Measurements from ENCODE around the gene TMEM80. TPM values are rescaled to one million over a fixed set of nuclear protein-coding genes. Genes with fewer than 3 reads are reported as not detected.
"Not testable (repeated sequence)": the region's sequence is repeated elsewhere in the genome, so short reads cannot be mapped to it uniquely, and the experiment has no call there.

The TMEM80 gene
- total RNA-seq, 1 experiment from 2014 or later, result 76.8 TPM

DNA sequence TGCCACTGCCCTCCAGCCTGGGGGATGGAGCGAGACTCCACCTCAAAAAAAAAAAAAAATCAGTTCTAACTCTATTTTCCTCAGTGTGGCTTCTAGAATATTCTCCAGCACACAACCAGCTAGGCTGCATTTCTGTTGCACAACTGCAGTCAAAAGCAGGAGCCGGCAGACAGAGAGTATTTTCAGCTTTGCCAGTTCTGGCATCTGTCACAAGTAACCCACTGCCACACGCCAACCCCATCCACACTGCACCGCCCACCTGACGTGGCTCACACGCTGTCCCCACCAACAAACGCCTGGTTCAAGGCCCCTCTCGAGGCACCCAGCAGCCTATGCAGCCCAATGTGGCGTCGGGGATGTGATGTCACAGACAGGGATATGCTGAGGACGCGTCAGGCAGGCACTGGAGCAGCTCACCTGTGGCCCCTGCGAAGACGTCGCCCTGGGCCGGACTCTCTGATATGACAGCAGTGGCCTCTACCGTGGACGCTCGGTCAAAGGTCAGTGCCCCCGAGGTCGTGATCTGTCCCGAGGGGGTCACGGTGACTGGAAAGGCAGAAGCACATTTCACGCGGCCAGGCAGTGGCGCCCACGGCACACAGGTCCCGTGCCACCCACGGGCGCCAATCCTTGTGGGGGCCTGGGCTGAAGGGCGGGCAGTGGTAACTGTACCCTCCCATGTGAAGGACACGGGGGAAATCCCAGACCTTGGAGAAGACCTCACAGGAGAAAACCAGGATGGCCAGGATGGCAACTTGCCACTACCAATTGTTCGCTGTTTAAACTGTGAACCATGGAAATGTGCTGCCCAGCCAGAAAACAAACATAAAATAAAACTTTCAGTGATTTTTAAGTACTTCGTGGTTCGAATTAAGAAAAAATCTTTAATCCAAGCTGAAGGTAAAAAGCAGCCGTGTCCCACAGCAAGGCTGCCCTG is 16.1 kb upstream of the TMEM80 start:
- DNase-seq (ENCODE audit: low spot score), result no peak

DNA sequence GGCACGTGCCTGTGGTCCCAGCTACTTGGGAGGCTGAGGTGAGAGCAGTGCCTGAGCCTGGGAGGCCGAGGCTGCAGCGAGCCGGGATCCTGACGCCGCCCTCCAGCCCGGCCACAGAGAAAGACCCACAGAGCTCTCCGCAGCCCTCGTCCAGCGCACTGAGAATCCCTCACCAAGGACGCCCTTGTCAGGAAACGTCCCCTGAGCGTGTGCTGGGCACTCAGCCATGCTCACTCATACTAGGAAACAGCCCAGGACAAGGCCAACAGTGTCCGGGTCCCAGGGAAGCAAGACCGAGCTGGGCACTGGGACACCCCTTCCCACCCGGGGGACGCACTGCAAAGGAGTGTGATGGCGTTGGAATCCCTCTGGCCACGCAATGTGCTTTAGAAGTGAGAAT is 15.1 kb upstream of the TMEM80 start:
- DNase-seq (ENCODE audit: low spot score), result no peak

DNA sequence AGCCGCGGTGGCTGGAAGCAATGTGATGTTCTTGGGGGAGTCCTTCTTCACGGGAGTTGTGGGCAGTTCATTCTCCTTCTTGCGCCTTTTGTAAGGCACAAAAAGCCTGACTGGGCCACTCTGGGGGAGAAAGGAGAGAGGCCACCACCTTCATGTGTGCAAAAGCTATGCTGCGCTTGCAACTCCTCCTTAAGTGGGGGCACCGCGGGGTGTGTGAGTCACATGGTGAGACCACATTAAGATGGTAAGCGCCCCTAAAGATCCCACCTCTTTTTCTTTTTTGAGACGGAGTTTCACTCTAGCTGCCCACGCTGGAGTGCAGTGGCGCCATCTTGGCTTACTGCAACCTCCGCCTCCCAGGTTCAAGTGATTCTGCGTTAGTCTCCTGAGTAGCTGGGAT is 14.6 kb upstream of the TMEM80 start:
- DNase-seq (ENCODE audit: low spot score), result no peak

DNA sequence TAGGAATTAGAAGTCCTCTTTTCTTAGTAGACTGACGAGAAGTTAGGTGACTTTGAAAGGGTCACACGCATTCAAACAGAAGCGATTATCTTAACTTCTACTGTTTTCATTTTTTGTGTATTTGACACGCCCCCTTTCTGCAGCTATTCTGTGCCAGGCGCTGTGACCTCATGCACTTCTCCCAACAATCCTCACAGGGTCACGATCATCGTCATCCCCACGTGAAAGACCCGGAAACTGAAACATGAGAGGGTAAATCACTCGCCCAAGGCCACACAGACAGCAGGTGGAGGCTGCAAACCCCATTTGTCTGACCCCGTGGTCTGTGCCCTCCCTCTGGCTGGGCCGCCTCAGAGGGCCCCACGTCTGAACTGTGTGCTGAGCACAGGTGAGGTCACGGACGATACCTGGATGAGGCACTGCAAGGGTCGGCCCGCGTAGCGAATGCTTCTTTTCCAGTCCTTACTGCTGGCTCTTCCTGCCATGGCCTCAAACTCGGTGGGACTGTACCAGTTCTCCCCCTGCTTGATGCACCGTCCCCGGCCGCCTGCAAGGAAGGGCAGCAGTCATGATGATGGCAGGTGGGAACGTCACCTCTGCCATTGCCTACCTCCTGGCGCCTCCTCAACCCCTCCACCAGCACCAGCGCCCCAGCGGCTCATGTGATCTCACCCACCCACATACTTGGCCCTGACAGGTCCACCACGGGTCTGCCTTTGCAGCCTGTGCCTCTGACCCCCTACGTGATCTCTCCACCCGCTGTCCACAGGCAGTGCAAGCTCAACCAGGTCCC is 9.0 kb upstream of the TMEM80 start:
- no peak for DNase-seq (ENCODE audit: low spot score)

DNA sequence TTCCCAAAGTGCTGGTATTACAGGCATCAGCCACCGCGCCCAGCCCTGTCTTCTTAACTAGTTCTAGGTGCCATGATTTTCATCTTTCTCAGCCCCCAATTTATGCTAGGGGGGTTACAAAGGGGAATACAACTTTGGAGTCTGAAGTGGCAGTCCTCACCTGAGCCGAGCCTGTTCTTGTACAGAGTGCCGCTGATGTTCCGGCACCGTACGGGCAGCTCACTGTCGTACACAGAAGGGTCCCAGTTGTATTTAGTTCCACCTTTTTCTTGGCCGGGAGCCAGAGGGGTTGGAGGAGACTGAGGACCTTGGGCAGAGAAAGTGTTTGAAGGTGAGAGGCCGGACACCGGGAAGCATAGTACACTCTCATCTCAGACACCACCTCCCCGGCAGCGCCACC is 7.9 kb upstream of the TMEM80 start:
- DNase-seq (ENCODE audit: low spot score), result no peak

DNA sequence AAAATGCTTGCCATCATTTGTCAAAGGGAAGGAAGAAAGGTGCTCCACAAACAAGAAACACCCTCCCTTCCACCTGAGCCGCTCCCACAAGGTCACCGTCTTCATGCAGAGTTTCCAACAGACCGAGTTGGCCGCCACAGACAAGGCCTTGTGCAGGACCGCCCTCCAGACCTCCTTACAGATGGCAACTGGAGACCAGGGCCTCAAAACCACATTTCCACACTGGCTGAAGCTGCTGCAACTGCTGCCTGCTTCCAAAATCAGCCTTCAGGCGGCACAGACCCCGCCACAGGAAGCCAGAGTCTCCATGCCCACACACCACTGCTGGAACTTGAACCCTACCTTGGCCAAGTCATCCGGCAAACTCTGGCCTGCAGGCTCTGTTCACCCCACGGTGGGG is 6.9 kb upstream of the TMEM80 start:
- no peak for DNase-seq (ENCODE audit: low spot score)

DNA sequence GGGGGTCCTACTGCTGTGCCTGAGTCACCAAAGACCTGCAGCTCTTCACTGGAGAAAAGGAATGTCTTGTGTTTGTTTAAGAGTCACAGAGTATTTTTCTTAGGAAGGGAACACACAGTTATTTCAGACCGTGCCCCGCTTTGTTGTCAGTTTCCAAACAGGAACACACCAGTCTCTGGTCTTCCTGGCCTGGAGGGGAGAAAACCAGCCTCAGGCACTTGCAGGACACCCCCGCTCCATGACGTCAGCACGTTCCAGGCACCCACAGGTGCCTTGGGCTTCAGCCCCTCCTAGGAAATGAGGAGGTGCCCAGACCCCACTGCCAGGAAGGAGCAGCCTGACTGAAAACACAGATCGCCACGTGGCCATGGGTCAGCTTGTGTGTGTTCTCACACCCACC is 6.0 kb upstream of the TMEM80 start:
- no peak for DNase-seq (ENCODE audit: low spot score)

DNA sequence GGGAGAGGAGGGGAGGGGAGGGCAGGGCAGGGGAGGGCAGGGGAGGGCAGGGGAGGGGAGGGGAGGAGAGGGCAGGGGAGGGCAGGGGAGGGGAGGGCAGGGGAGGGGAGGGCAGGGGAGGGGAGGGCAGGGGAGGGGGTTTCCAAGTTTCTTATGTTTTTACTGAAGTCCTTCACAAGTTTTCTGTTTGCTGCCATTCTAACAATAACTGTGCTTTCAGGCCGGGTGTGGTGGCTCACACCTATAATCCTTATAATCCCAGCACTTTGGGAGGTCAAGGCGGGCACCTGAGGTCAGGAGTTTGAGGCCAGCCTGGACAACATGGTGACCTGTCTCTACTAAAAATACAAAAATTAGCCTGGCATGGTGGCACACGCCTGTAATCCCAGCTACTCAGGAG is 5.4 kb upstream of the TMEM80 start:
- not testable (repeated sequence) for DNase-seq (ENCODE audit: low spot score)

DNA sequence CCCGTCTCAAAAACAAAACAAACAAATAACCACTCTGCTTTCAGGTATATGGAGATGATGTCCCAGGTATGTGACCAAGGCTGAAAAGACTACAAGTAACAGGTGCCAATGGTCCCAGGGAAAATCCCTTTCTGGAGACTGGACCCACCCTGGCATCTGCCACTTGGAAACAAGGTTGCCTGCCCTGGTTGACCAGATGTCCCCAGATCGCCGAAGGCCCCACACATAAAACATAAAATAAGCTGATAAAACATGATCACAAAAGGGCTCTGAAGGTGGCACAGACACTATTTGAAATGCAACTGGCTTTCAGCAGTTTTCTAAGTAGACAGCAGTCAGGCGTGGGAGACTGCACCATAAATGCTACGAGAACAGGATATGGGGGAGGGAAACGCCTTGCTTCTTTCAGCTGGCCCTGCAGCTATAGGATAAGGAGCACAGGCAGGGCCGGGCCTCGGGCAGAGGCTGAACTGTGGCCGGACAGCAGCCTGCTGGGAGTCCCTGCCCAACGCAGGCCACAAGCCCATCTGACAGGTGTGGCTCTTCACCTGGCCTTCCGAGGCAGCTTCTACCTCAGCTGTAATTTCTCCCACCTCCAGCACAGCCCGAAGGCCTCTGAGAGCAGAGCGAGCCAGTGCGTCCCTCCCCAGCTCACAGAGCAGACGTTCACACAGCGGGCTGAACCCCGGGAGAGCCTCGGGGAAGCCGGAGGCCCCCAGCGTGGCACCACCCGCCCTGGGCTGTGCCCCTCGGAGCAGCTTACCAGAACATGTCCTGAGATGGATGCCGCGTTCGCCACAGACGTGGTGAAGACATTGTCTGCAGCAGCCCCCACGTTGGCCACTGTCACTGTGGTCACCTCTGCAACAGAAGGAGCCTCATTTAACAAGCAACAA is 4.6 kb upstream of the TMEM80 start:
- no peak for DNase-seq (ENCODE audit: low spot score)

DNA sequence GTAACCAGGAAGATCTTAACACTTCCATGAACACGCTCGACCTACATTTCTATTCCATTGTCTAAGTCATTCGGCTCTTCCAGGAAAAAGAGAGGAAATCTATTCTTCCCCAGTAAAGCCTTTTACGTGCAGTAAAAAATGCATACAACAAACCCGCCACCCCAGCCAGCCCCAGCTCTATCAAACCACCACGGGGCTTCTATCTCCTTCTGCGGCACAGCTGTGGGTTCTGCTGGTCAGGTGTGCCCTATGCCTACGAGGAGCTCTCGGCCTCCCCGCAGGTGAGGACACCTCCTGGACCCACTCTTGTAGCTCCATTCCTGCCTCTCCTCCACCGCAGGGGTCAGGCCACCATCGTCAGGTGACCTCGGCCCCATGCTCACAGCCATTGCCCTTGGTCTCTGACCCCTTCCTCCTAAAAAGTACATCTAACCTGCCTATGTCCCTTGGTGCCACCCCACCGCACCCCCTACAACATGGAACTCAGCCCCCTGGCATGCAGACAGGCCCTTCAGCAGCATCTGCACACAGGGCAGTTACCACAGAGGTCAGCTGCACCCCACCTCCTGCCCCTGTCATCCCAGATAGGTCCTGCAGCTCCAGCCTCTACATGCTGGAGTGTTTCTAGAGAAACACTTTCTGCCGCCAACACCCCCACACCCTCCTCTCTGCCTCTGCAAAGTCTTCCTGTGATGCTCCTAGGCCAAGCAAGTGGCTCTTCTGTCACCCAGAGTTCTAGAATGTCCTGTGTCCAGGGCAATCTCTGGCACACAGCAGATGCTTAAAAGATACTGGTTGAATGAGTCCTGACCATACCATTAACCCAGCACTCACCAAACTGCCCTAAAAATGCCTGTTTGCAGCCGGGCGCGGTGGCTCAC is 3.7 kb upstream of the TMEM80 start:
- no peak for DNase-seq (ENCODE audit: low spot score)

DNA sequence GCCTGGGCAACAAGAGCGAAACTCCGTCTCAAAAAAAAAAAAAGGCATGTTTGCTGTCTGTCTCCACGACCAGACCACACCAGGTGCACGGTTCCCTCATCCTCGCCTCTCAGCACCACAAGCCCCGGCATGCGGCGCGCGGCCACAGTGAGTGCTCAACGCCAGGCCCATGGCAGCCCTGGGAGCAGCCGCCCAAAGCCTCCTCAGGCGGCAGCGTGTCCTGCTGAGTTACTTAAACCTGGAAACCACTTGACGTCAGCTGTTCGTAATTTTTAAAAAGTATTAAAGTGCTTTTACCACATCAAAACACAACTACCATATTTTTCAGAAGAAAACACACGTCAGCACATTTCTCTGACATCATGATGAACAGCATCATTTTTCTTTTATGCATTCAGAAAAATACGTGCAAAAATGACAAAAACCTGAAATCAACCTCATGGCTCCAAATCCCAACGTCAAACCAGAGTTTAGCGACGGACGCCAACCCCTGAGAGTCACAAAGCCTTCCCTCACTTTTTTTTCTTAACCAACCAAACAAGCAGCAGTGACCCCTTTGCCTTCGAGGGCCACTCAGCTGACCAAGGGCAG is 2.7 kb upstream of the TMEM80 start:
- no peak for DNase-seq (ENCODE audit: low spot score)

DNA sequence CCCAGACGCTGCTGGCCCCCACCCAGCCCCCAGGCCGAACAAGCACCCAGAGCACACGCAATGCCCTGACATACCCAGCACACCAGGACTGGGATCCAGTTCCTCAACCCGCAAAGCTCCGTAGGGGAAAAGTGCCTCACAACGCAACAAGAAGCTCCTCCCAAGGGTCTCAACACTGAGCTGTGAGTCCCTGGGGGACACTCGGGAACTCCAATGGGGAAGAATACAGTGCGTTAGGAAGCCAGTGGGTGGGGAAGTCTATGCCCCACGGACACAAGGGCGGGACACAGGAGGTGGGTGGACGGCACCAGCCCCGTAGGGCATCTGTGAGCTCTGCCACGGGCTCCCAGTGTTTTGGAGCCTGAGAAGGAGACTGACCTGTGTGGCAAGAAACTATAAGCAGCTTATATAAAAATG is 2.2 kb upstream of the TMEM80 start:
- peak; percentile 20 for DNase-seq (ENCODE audit: low spot score)

DNA sequence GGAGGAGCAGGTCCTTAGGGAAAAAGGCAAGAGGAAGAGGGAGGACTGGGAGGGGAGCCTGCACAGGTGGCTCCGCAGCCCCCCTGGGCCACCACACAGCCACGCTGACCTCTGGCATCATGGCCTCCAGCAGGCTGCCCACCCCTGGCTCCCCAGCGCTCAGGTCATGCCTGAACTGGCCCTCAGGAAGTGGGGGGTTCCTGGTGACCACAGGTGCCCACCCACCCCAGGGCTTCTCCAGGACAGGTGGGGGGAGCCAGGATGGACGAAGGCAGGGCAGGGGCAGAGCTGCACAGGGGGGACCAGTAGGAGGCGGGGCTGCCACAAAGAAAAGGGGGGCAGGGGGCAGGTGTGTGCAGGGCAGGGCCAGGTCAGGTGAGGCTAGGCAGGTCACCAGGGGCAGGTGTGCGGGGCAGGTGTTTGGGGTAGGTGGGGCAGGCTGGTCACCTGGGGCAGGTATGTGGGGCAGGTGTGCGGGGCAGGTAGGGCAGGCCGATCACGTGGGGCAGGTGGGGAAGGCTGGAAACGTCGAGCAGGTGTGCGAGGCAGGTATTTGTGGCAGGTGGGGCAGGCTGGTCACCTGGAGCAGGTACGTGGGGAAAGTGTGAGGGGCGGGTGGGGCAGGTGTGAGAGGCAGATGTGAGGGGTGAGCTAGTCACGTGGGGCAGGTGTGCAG is 1.6 kb upstream of the TMEM80 start:
- DNase-seq (ENCODE audit: low spot score), result no peak

DNA sequence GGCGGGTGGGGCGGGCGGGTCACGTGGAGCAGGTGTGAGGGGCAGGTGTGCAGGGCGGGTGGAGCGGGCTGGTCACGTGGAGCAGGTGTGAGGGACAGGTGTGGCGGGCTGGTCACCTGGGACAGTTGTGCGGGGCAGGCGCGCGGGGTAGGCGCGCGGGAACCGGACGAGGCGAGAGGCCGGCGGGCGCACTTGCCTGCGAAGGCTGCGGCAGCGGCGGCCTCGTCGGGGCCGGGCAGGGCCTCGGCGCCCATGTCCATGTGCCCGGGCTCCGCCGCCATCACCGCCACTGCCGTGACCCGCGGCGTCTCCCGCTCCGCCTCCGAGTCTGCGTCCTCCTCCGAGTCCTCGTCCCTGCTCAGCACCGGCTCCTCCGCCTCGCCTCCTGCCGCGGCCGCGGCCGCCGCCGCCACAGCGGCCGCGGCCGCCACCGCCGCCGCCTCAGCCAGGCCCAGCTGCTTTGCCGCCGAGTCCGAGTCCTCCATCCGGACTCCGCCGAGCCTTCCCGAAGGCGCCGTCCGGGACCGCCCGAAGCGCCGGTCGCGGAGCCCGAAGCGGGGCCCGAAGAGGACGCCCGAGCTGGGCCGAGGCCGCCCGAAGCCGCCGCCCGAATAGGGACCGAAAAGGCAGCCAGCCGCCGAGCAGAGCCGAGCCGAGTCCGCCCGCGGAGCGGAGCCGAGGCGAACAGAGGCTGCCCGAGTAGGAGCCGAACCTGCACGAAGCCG is 891 bp upstream of the TMEM80 start, which contains the start of gene DEAF1:
Gene DEAF1, minus strand, starts transcription at position 660 of the 725 bp plus-strand sequence. Its CDS starts 175 bp downstream, at position 485.
- peak; percentile 99 for DNase-seq (ENCODE audit: low spot score)

DNA sequence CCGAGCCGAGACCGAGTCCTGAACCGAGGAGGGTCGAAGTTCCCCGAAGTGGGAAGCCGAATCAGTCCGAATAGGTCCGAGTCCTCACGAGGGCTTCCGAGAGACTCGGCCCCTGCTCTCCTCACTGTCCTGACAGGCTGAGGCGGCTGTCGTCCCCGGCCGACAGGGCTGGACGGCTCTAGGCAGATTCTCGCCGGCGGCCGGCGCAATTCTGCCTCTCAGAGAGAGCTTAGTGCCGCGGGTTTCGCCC is 403 bp upstream of the TMEM80 start:
- DNase-seq (ENCODE audit: low spot score), result no peak

DNA sequence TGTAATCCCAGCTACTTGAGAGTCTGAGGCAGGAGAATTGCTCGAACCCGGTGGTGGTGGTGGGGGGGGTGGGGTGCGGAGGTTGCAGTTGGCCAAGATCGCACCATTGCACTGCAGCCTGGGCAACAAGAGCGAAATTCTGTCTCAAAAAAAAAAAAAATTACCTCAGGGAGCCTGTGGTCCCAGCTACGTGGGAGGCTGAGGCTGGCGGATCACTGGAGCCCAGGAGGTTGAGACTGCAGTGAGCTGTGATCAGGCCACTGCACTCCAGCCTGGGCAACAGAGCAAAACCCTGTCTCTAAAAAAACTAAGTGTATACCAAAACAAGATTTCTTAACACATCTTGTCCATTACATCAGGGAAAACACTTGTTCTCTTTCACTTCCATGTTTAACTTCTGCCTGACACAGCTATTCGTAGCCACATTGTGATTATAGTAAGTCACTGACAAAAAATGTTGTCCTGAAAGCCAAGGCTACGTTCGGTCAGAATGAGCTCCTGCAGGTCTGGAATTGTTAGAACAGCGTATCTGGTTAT is 1.4 kb downstream of the TMEM80 start:
- DNase-seq (ENCODE audit: low spot score), result peak; percentile 28

DNA sequence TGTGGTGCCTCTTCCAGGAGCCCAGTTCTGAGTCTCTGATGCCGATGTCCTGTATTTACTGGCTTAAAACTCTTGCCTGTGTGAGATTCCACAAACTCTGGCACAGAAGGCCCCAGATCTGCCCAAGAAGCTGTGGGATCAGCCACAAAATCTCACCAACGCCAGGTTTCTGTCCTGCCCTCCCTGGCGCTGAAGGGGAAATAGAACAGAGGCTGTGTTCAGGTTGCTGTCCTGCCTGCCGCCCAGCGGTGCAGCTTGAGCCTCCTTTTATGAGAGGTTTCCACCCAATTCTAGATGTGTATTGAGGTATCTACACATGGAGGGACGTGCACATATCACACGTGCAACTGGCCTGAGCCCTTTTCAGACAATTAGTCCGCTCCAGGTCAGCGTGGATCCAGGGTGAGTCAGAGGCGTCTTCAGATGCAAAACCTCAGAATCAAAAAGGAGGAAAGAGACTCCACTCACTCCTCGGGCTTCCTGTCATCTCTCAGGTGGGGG is 2.2 kb downstream of the TMEM80 start:
- no peak for DNase-seq (ENCODE audit: low spot score)

DNA sequence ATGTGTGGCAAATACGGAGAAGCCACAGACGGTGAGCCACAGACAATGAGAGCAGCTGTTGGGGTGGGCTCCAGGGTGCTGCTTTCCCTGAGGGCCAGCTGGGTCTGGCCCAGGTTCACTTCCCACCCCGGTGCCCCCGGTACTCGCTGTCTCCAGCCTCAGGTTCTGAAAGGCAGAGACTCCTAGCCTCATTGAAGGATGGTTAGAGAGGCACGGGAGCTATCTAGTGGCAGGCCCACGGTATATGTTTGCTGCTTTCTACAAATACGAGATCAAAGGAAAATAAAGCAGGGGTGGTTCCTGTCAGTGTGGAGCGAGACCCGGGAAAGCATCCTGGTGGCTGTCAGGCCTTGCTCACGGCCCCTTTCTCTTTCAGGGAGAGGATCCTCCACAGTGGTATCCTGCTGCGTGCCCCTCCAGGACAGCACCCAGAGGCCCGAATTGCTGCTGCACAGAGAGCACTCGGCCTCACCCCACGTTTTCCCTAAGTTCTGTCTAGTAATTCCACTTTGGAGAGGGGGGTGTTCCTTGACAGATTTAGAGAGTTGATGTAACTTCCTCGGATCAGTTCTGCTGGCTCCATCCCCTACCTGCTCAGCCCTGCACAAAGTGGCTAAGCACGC is 3.0 kb downstream of the TMEM80 start:
- DNase-seq (ENCODE audit: low spot score), result no peak

Data from HT-29 (cell line).